Vagina (tissue), 2 donors: Measurements from ENCODE around the gene TEC. TPM values are rescaled to one million over a fixed set of nuclear protein-coding genes. Genes with fewer than 3 reads are reported as not detected.
"Not testable (repeated sequence)": the region's sequence is repeated elsewhere in the genome, so short reads cannot be mapped to it uniquely, and the experiment has no call there.

Source experiments
- DNase-seq, 2 donors: peaks; one replicate each; pipeline ENCODE4 v3.0.0-alpha.2; 2017; ENCODE audit errors: extremely low spot score in 2 of 2
- H3K27ac ChIP-seq: fragments of 200-600 bp; sonication (generic); one replicate; pipeline ENCODE4 v1.5.1; 2019
- H3K27me3 ChIP-seq: fragments of 200-600 bp; sonication (generic); one replicate; pipeline ENCODE4 v1.5.1; 2019
- H3K36me3 ChIP-seq, 2 donors: fragments of 200-600 bp; sonication (generic); one replicate each; pipeline ENCODE4 v1.5.1; 2017 to 2019
- H3K4me1 ChIP-seq: fragments of 200-600 bp; sonication (generic); one replicate; pipeline ENCODE4 v1.5.1; 2019
- H3K4me3 ChIP-seq, 2 donors: fragments of 200-600 bp; sonication (generic); 1 replicate in 1 of 2; 2 replicates in 1 of 2; pipeline ENCODE4 v1.5.1; 2016 to 2019
- H3K9me3 ChIP-seq: fragments of 200-600 bp; sonication (generic); one replicate; pipeline ENCODE4 v1.5.1; 2019
- CTCF ChIP-seq, 3 experiments: fragments of 450-650 bp in 2 of 3; fragments of 200-600 bp in 1 of 3; sonication (generic) in 1 of 3; IDR thresholded peaks; one replicate each; pipeline ENCODE4 v1.5.1; 2017 to 2019; ENCODE audit warnings: antibody characterized with exemption in 3 of 3, mild to moderate bottlenecking in 2 of 3, moderate library complexity in 2 of 3
- POLR2A ChIP-seq, 2 donors: fragments of 450-650 bp; IDR thresholded peaks; one replicate each; pipeline ENCODE4 v1.6.1; 2017; ENCODE audit warnings: antibody characterized with exemption in 2 of 2, mild to moderate bottlenecking in 2 of 2, moderate library complexity in 2 of 2
- POLR2AphosphoS5 ChIP-seq, 2 donors: sonication (generic); formaldehyde crosslinking; IDR thresholded peaks; one replicate each; pipeline ENCODE4 v1.9.0; 2017; ENCODE audit warnings: antibody characterized with exemption in 2 of 2, mild to moderate bottlenecking in 2 of 2, low read depth in 1 of 2; ENCODE audit not compliant: insufficient read depth in 1 of 2
- intact Hi-C: fragments of 100-400 bp; cut with DNase I; formaldehyde crosslinking; loops from one replicate; pipeline ENCODE4 v1.15.1; 2023
- total RNA-seq: library from RNA; depleted of rRNA; stranded (reverse); fragments of >200 nt; gene quantifications from one replicate; pipeline ENCODE4 v1.2.3, GENCODE V29; 2016

The TEC gene
- total RNA-seq, 1 donor from 2014 or later = 9.3 TPM

- intact Hi-C loops = no loop called here
- no peaks in the 10 kb centered on the region for H3K4me1 ChIP-seq
- no peaks in the 10 kb centered on the region for H3K9me3 ChIP-seq
- DNase-seq = no peak
- H3K36me3 ChIP-seq = no peaks in the 10 kb centered on the region
- H3K27ac ChIP-seq = no peak overlapping the region
- no peak overlapping the region for H3K4me3 ChIP-seq
- no peak for TF ChIP-seq CTCF (IDR thresholded peaks at IDR 0.05)
- no peak for TF ChIP-seq POLR2AphosphoS5 (IDR thresholded peaks at IDR 0.05; ENCODE audit: insufficient read depth in 1 of 2, low read depth in 1 of 2)
- TF ChIP-seq POLR2A (IDR thresholded peaks at IDR 0.05) = no peak
- no peaks in the 10 kb centered on the region for H3K27me3 ChIP-seq
Measured at GRCh38 chr4:48169636-48170035, 100.0 kb downstream of the TEC start.

- Histone ChIP-seq H3K4me1 (no peaks in the 10 kb centered on the region), H3K36me3 (no peaks in the 10 kb centered on the region), H3K27me3 (no peaks in the 10 kb centered on the region), H3K9me3 (no peaks in the 10 kb centered on the region), H3K4me3 (no peak overlapping the region), H3K27ac (no peak overlapping the region)
- intact Hi-C loops = no loop called here
- TF ChIP-seq POLR2AphosphoS5 (IDR thresholded peaks at IDR 0.05; ENCODE audit: insufficient read depth in 1 of 2, low read depth in 1 of 2) = no peak
- no peak for TF ChIP-seq POLR2A (IDR thresholded peaks at IDR 0.05)
- no peak for TF ChIP-seq CTCF (IDR thresholded peaks at IDR 0.05)
- DNase-seq = no peak
Measured at GRCh38 chr4:48167538-48168263, 101.9 kb downstream of the TEC start.

GRCh38 chr4:48164561-48164960, 105.1 kb downstream of the TEC start:
- H3K4me1 ChIP-seq, H3K36me3 ChIP-seq, H3K27ac ChIP-seq, DNase-seq, H3K9me3 ChIP-seq, H3K4me3 ChIP-seq, intact Hi-C loops, H3K27me3 ChIP-seq: not testable (repeated sequence)

- Histone ChIP-seq H3K9me3 (no peaks in the 10 kb centered on the region), H3K36me3 (no peaks in the 10 kb centered on the region), H3K4me3 (no peak overlapping the region), H3K27me3 (no peaks in the 10 kb centered on the region), H3K4me1 (no peaks in the 10 kb centered on the region), H3K27ac (no peak overlapping the region)
- TF ChIP-seq CTCF (IDR thresholded peaks at IDR 0.05) = no peak
- TF ChIP-seq POLR2AphosphoS5 (IDR thresholded peaks at IDR 0.05; ENCODE audit: insufficient read depth in 1 of 2, low read depth in 1 of 2) = no peak
- TF ChIP-seq POLR2A (IDR thresholded peaks at IDR 0.05) = no peak
- DNase-seq = no peak
- intact Hi-C loops = no loop called here
Measured at GRCh38 chr4:48163746-48164145, 105.9 kb downstream of the TEC start.

GRCh38 chr4:48162162-48162561, 107.5 kb downstream of the TEC start:
- intact Hi-C loops = no loop called here
- H3K9me3 ChIP-seq = no peaks in the 10 kb centered on the region
- DNase-seq = no peak
- no peaks in the 10 kb centered on the region for H3K27me3 ChIP-seq
- H3K4me1 ChIP-seq = no peaks in the 10 kb centered on the region
- no peak overlapping the region for H3K4me3 ChIP-seq
- no peak overlapping the region for H3K27ac ChIP-seq
- TF ChIP-seq POLR2A (IDR thresholded peaks at IDR 0.05) (no peak), POLR2AphosphoS5 (IDR thresholded peaks at IDR 0.05; ENCODE audit: insufficient read depth in 1 of 2, low read depth in 1 of 2) (no peak), CTCF (IDR thresholded peaks at IDR 0.05) (no peak)
- no peaks in the 10 kb centered on the region for H3K36me3 ChIP-seq
